ENCODE measurements around the gene PFN1. TPM values are rescaled to one million over a fixed set of nuclear protein-coding genes. Genes with fewer than 3 reads are reported as not detected.

PFN1 gene
- total and polyA plus RNA-seq, 10 of the 15 experiments (the other 5 are each of a cell fraction or from before 2014, with no cell fraction given) = 154 to 3,892 (median 1,918) TPM

- Histone ChIP-seq H3K4me1 (ENCODE audit: control insufficient read depth, insufficient read depth, low read length) (peaks cover 11% of the 10 kb centered on the region), H3K4me3 (no peak overlapping the region), H3K27me3 (replicated peaks in 1 of 2; ENCODE audit: control insufficient read depth in 2 of 2, insufficient read depth in 2 of 2, low read length in 1 of 2) (no peaks in the 10 kb centered on the region), H3K9me3 (replicated peaks; ENCODE audit: control insufficient read depth, insufficient read depth, low read length) (no peaks in the 10 kb centered on the region), H2AFZ (ENCODE audit: control insufficient read depth, low read depth, low read length) (no peak overlapping the region), H4K20me1 (ENCODE audit: control insufficient read depth, insufficient read depth) (no peaks in the 10 kb centered on the region), H3K4me2 (ENCODE audit: control insufficient read depth, insufficient read depth) (no peak overlapping the region), H3K36me3 (ENCODE audit: control insufficient read depth in 2 of 2, insufficient read depth in 2 of 2, low read length in 1 of 2) (peaks cover 13 to 18% of the 10 kb centered on the region in 2 experiments; a peak in 3 of 4 replicates), H3K79me2 (ENCODE audit: control insufficient read depth, insufficient read depth, low read length) (peaks cover 16% of the 10 kb centered on the region), H3K9ac (ENCODE audit: control insufficient read depth, insufficient read depth, low read length) (no peak overlapping the region), H3K27ac (ENCODE audit: control insufficient read depth, insufficient read depth) (no peak overlapping the region)
- intact Hi-C loops (cut with micrococcal nuclease; ENCODE audit: unreplicated experiment) (no loop called here), in situ Hi-C loops (cut with MboI) (no loop called here)
- no TSS peak for BruUV-seq (replicated peaks)
- POLR2A ChIA-PET = no interaction called here
- CTCF ChIA-PET = no interaction called here
- DNase-seq (ENCODE audit: low read depth, low spot score) (no peak), ATAC-seq (no peak), FAIRE-seq (no peak)
- SMC1A ChIA-PET (ENCODE audit: uncharacterized antibody, unreplicated experiment) = interaction anchor here (2.7 kb wide), 1 partner anchor 63 kb away, joined by 9 read pairs; no protein-coding TSS in a partner anchor
- 94% methylated on average over 12 of the region's 12 CpGs for WGBS (ENCODE audit: insufficient coverage, insufficient replicate concordance, low lambda C conversion rate, missing lambda C conversion rate)
- RAD21 ChIA-PET (ENCODE audit: unreplicated experiment) = no interaction called here
- no peak for TF ChIP-seq CBX5 (IDR thresholded peaks at IDR 0.05; ENCODE audit: low read depth)
- TF ChIP-seq NR2C2 (IDR thresholded peaks at IDR 0.05; ENCODE audit: borderline replicate concordance, control insufficient read depth, insufficient read length, low read depth) = no peak
- TF ChIP-seq RUNX3 (IDR thresholded peaks at IDR 0.05; ENCODE audit: low read length) = no peak
- no peak for TF ChIP-seq TBL1XR1 (IDR thresholded peaks at IDR 0.05; ENCODE audit: low read depth, low read length)
- TF ChIP-seq SMARCA5 (IDR thresholded peaks at IDR 0.05) = no peak
- TF ChIP-seq RAD51 (IDR thresholded peaks at IDR 0.05) = no peak
- no peak for TF ChIP-seq CEBPZ (IDR thresholded peaks at IDR 0.05; ENCODE audit: low read depth, low read length)
- no peak for TF ChIP-seq IKZF1 (conservative IDR thresholded peaks at IDR 0.05)
- no peak for TF ChIP-seq ZNF384 (IDR thresholded peaks at IDR 0.05; ENCODE audit: borderline replicate concordance, low read depth, low read length)
- no peak for TF ChIP-seq NFIC (IDR thresholded peaks at IDR 0.05; ENCODE audit: low read depth, low read length)
- TF ChIP-seq EZH2 (IDR thresholded peaks at IDR 0.05; ENCODE audit: borderline replicate concordance, control insufficient read depth, low read depth, low read length) = no peak
- TF ChIP-seq SMC3 (IDR thresholded peaks at IDR 0.05; ENCODE audit: borderline replicate concordance, low read length) = no peak
- TF ChIP-seq ZNF217 (IDR thresholded peaks at IDR 0.05) = no peak
- no peak for TF ChIP-seq FOS (IDR thresholded peaks at IDR 0.05; ENCODE audit: borderline replicate concordance, extremely low read depth, insufficient read length)
- no peak for TF ChIP-seq USF1 (IDR thresholded peaks at IDR 0.05; ENCODE audit: borderline replicate concordance, extremely low read length, insufficient read depth, low read depth, low read length)
- no peak for TF ChIP-seq CUX1 (IDR thresholded peaks at IDR 0.05; ENCODE audit: insufficient replicate concordance, low read depth, low read length)
Observed at GRCh38 chr17:4972322-4972721, 24.0 kb upstream of the PFN1 start.

Data from GM12878 (cell line).